ENCODE measurements around the gene PIP4P1. TPM values are rescaled to one million over a fixed set of nuclear protein-coding genes. Genes with fewer than 3 reads are reported as not detected.

The PIP4P1 gene
- total and polyA plus RNA-seq, 4 donors: 13.2 to 14.9 (median 14.3) TPM

- H3K36me3 ChIP-seq (ENCODE audit: control insufficient read depth in 4 of 4, insufficient read depth in 3 of 4, low read depth in 1 of 4, low read length in 3 of 4): no peaks in the 10 kb centered on the region
- TF ChIP-seq YY1 (IDR thresholded peaks at IDR 0.05) (no peak), ATF3 (IDR thresholded peaks at IDR 0.05) (no peak), NR2F2 (IDR thresholded peaks at IDR 0.05) (no peak), REST (IDR thresholded peaks at IDR 0.05) (no peak), HNF4G (IDR thresholded peaks at IDR 0.05) (no peak), SP1 (IDR thresholded peaks at IDR 0.05) (no peak), CTCF (IDR thresholded peaks at IDR 0.05; ENCODE audit: low read depth, low read length, missing input control) (no peak), HNF4A (conservative IDR thresholded peaks at IDR 0.05) (no peak), ZBTB33 (IDR thresholded peaks at IDR 0.05) (no peak), MAX (IDR thresholded peaks at IDR 0.05) (no peak), RAD21 (IDR thresholded peaks at IDR 0.05) (no peak), EGR1 (IDR thresholded peaks at IDR 0.05; ENCODE audit: low read depth in 2 of 2) (no peak), FOXA1 (IDR thresholded peaks at IDR 0.05) (no peak), TAF1 (conservative IDR thresholded peaks at IDR 0.05) (no peak), GABPA (IDR thresholded peaks at IDR 0.05 in 1 of 2, conservative IDR thresholded peaks at IDR 0.05 in 1 of 2) (no peak), FOXA2 (IDR thresholded peaks at IDR 0.05) (no peak), RXRA (IDR thresholded peaks at IDR 0.05) (no peak), JUND (IDR thresholded peaks at IDR 0.05) (no peak)
- H3K9ac ChIP-seq (ENCODE audit: low read depth in 1 of 2, low read length in 2 of 2): no peak overlapping the region
- DNase-seq (ENCODE audit: low spot score): no peak
- no peaks in the 10 kb centered on the region for H3K9me3 ChIP-seq (ENCODE audit: control insufficient read depth in 4 of 4, low read length in 3 of 4)
- H3K27ac ChIP-seq (ENCODE audit: low read depth in 1 of 2, low read length in 2 of 2): no peak overlapping the region
- H3K4me3 ChIP-seq (ENCODE audit: low read depth in 1 of 3, low read length in 3 of 3): no peak overlapping the region
- H3K4me1 ChIP-seq (ENCODE audit: control insufficient read depth in 4 of 4, insufficient read depth in 4 of 4, low read length in 3 of 4): peaks cover 0 to 3% (median 0%) of the 10 kb centered on the region in 4 donors
- H3K27me3 ChIP-seq (ENCODE audit: control insufficient read depth in 4 of 4, insufficient read depth in 4 of 4, low read length in 3 of 4): peaks cover 0 to 2% (median 0%) of the 10 kb centered on the region in 4 donors
Observed at GRCh38 chr14:20487396-20487725, 26.1 kb upstream of the PIP4P1 start.
